Measurements from ENCODE around the gene DHDH.

Gene DHDH

DNA sequence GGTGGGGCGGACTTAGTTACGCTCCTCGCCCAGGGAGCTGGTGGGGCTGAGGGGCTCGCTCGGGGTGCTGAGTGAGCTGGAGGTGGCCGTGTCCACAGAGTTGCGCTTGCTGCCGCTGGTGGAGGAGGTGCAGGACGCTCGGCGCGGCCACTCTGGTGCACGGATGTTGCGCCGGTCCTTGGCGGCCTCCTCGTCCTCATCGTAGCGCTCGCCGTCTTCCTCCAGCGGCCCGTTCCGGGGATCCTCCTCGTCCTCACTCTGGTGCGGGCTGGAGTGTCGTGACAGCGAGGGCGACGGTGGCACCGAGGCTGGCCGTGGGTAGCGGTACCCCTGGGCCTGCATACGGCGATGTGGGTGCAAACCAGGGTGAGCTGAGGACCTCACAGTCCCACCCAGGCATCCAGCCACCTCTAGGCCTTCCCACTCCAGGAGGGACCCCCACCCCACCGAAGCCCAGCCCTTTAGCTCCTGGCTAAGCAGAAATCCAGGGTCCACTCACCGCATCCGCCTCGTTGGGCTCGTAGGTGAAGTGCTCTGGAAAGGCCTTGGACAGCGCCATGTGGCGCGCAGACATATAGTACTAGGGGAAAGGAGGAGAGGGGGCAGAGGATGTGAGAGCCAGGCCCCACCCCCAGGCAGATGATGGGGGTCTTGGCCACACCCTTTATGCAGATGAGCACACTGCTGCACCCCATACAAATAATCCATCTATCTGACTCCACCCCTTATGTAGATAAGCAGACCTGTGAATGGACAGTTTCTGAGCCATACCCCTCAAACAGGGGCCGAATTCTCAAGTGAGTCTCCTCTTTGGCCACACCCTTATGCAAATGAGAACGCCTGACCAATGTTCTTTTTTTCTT lies 36.0 kb downstream of the DHDH start:
- Histone ChIP-seq H3K9me3 (ENCODE audit: control insufficient read depth, low read length) (no peaks in the 10 kb centered on the region), H3K36me3 (ENCODE audit: control insufficient read depth, insufficient read depth, low read length, severe bottlenecking) (peaks cover 72% of the 10 kb centered on the region), H3K27me3 (replicated peaks; ENCODE audit: control insufficient read depth, insufficient read depth, low read length) (no peaks in the 10 kb centered on the region), H3K4me3 (ENCODE audit: low read length) (no peak overlapping the region), H3K9ac (ENCODE audit: low read length) (no peak overlapping the region), H3K4me1 (ENCODE audit: control insufficient read depth, insufficient read depth, low read length) (peaks cover 37% of the 10 kb centered on the region)
- DNase-seq (ENCODE audit: low read depth), result peak; percentile 34

- H3K9me3 ChIP-seq (ENCODE audit: control insufficient read depth, low read length), result no peaks in the 10 kb centered on the region
- H3K36me3 ChIP-seq (ENCODE audit: control insufficient read depth, insufficient read depth, low read length, severe bottlenecking), result peaks cover 79% of the 10 kb centered on the region
- DNase-seq (ENCODE audit: low read depth), result no peak
These were observed 36.8 kb downstream of the DHDH start for GRCh38 chr19:48970139-48970766.

DNA sequence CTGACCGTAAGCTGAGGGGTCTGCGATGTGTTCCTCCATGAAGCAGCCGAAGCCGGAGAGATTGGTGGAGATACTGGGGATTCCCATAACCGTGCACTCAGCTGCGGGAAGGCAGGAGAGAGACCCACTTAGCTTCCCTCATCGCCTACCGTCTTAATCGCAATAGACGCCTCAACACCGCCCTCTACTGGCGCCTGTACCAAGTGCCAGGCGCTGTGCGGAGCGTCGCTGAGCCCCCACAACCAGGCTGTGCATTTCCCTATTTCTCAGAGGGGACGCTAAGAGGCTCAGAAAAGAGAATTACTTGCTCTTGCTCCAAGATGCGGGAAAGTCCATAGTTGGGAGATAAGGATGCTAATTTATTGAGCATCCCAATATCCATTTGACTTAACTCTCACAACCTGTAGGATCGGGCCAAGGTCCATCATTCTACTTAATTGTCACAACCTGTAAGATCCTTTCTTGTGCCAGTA lies 37.5 kb downstream of the DHDH start:
- Histone ChIP-seq H3K9ac (ENCODE audit: low read length) (no peak overlapping the region), H3K4me1 (ENCODE audit: control insufficient read depth, insufficient read depth, low read length) (peaks cover 34% of the 10 kb centered on the region), H3K9me3 (ENCODE audit: control insufficient read depth, low read length) (no peaks in the 10 kb centered on the region), H3K4me3 (ENCODE audit: low read length) (no peak overlapping the region), H3K27me3 (replicated peaks; ENCODE audit: control insufficient read depth, insufficient read depth, low read length) (no peaks in the 10 kb centered on the region), H3K36me3 (ENCODE audit: control insufficient read depth, insufficient read depth, low read length, severe bottlenecking) (peaks cover 84% of the 10 kb centered on the region)
- peak; percentile 89 for DNase-seq (ENCODE audit: low read depth)

More at GRCh38 chr19:48970139-48970766, 36.8 kb downstream of the DHDH start:
- no peaks in the 10 kb centered on the region for H3K27me3 ChIP-seq (replicated peaks; ENCODE audit: control insufficient read depth, insufficient read depth, low read length)
- H3K9ac ChIP-seq (ENCODE audit: low read length), result no peak overlapping the region
- no peak overlapping the region for H3K4me3 ChIP-seq (ENCODE audit: low read length)
- peaks cover 34% of the 10 kb centered on the region for H3K4me1 ChIP-seq (ENCODE audit: control insufficient read depth, insufficient read depth, low read length)

GRCh38 chr19:48975947-48976847 lies 42.7 kb downstream of the DHDH start:
- Histone ChIP-seq H3K4me1 (ENCODE audit: control insufficient read depth, insufficient read depth, low read length) (no peaks in the 10 kb centered on the region), H3K9ac (ENCODE audit: low read length) (no peak overlapping the region), H3K4me3 (ENCODE audit: low read length) (no peak overlapping the region), H3K27me3 (replicated peaks; ENCODE audit: control insufficient read depth, insufficient read depth, low read length) (no peaks in the 10 kb centered on the region), H3K9me3 (ENCODE audit: control insufficient read depth, low read length) (no peaks in the 10 kb centered on the region), H3K36me3 (ENCODE audit: control insufficient read depth, insufficient read depth, low read length, severe bottlenecking) (peaks cover 80% of the 10 kb centered on the region)
- no peak for DNase-seq (ENCODE audit: low read depth)

DNA sequence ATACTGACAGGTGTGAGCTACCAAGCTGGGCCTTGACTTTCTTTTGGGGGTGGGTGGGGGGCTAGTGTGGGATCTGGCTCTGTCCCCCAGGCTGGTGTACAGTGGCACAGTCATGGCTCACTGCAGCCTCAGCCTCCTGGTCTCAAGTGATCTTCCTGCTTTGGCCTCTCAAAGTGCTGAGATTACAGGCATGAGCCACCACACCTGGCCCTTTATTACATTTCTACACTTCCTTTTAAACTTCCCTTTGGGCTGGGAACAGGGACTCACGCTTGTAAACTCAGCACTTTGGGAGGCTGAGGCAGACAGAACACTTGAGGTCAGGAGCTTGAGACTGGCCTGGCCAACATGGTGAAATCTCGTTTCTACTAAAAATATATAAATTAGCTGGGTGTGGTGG lies 43.6 kb downstream of the DHDH start:
- no peak for DNase-seq (ENCODE audit: low read depth)
- H3K4me3 ChIP-seq (ENCODE audit: low read length), result no peak overlapping the region
- H3K9ac ChIP-seq (ENCODE audit: low read length), result no peak overlapping the region
- no peaks in the 10 kb centered on the region for H3K9me3 ChIP-seq (ENCODE audit: control insufficient read depth, low read length)
- H3K27me3 ChIP-seq (replicated peaks; ENCODE audit: control insufficient read depth, insufficient read depth, low read length), result no peaks in the 10 kb centered on the region
- no peaks in the 10 kb centered on the region for H3K4me1 ChIP-seq (ENCODE audit: control insufficient read depth, insufficient read depth, low read length)
- peaks cover 82% of the 10 kb centered on the region for H3K36me3 ChIP-seq (ENCODE audit: control insufficient read depth, insufficient read depth, low read length, severe bottlenecking)

GRCh38 chr19:48982280-48982679 lies 48.8 kb downstream of the DHDH start:
- H3K27me3 ChIP-seq (replicated peaks; ENCODE audit: control insufficient read depth, insufficient read depth, low read length), result no peaks in the 10 kb centered on the region
- no peak overlapping the region for H3K9ac ChIP-seq (ENCODE audit: low read length)
- no peak for DNase-seq (ENCODE audit: low read depth)
- H3K36me3 ChIP-seq (ENCODE audit: control insufficient read depth, insufficient read depth, low read length, severe bottlenecking), result peaks cover 79% of the 10 kb centered on the region
- H3K4me1 ChIP-seq (ENCODE audit: control insufficient read depth, insufficient read depth, low read length), result no peaks in the 10 kb centered on the region
- H3K4me3 ChIP-seq (ENCODE audit: low read length), result no peak overlapping the region
- H3K9me3 ChIP-seq (ENCODE audit: control insufficient read depth, low read length), result no peaks in the 10 kb centered on the region

- Histone ChIP-seq H3K4me1 (ENCODE audit: control insufficient read depth, insufficient read depth, low read length) (peaks cover 12% of the 10 kb centered on the region), H3K9me3 (ENCODE audit: control insufficient read depth, low read length) (no peaks in the 10 kb centered on the region), H3K36me3 (ENCODE audit: control insufficient read depth, insufficient read depth, low read length, severe bottlenecking) (peaks cover 71% of the 10 kb centered on the region), H3K27me3 (replicated peaks; ENCODE audit: control insufficient read depth, insufficient read depth, low read length) (no peaks in the 10 kb centered on the region), H3K9ac (ENCODE audit: low read length) (no peak overlapping the region), H3K4me3 (ENCODE audit: low read length) (no peak overlapping the region)
- no peak for DNase-seq (ENCODE audit: low read depth)
These were observed 52.2 kb downstream of the DHDH start for GRCh38 chr19:48985711-48986110.

- no peak overlapping the region for H3K4me3 ChIP-seq (ENCODE audit: low read length)
These were observed 52.7 kb downstream of the DHDH start for GRCh38 chr19:48986211-48986610.

DNA sequence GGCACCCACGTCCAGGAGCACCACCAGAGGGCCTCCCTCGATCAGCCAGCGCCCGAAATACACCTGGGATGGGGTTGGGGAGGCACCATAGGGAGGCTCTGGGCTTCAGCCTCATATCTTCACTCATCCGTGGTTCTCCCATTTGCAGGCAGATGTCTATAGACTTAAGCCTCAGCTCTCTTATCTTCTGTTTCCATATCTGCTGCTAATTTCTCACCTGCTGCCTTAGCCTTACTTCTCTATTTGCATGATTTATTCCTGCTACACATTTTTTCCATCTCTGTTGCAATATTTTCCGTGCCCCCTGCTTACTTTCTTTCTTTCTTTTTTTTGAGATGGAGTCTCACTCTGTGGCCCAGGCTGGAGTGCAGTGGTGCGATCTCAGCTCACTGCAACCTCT lies 53.8 kb downstream of the DHDH start:
- H3K4me3 ChIP-seq (ENCODE audit: low read length), result no peak overlapping the region
- DNase-seq (ENCODE audit: low read depth), result no peak
- no peaks in the 10 kb centered on the region for H3K9me3 ChIP-seq (ENCODE audit: control insufficient read depth, low read length)
- no peaks in the 10 kb centered on the region for H3K27me3 ChIP-seq (replicated peaks; ENCODE audit: control insufficient read depth, insufficient read depth, low read length)
- H3K9ac ChIP-seq (ENCODE audit: low read length), result peak overlapping the region; percentile 0
- peaks cover 23% of the 10 kb centered on the region for H3K4me1 ChIP-seq (ENCODE audit: control insufficient read depth, insufficient read depth, low read length)
- H3K36me3 ChIP-seq (ENCODE audit: control insufficient read depth, insufficient read depth, low read length, severe bottlenecking), result peaks cover 59% of the 10 kb centered on the region

More at GRCh38 chr19:48986211-48986610, 52.7 kb downstream of the DHDH start:
- no peaks in the 10 kb centered on the region for H3K27me3 ChIP-seq (replicated peaks; ENCODE audit: control insufficient read depth, insufficient read depth, low read length)
- H3K4me1 ChIP-seq (ENCODE audit: control insufficient read depth, insufficient read depth, low read length), result peaks cover 17% of the 10 kb centered on the region
- H3K9ac ChIP-seq (ENCODE audit: low read length), result no peak overlapping the region
- no peak for DNase-seq (ENCODE audit: low read depth)
- H3K9me3 ChIP-seq (ENCODE audit: control insufficient read depth, low read length), result no peaks in the 10 kb centered on the region
- peaks cover 70% of the 10 kb centered on the region for H3K36me3 ChIP-seq (ENCODE audit: control insufficient read depth, insufficient read depth, low read length, severe bottlenecking)

DNA sequence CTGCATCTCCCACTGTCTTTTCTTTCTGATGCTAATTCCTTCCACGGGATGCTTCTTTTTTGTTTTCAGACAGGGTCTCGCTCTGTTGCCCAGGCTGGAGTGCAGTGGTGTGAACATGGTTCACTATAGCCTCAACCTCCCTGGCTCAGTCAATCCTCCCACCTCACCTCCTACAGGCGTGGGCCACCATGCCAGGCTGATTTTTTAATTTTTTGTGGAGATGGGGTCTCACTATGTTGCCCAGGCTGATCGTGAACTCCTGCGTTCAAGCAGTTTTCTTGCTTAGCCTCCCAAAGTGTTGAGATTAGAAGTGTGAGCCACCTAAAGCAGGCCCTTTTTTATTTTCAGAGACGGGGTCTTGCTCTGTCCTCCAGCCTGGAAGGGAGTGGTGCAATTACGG lies 54.8 kb downstream of the DHDH start:
- Histone ChIP-seq H3K9ac (ENCODE audit: low read length) (no peak overlapping the region), H3K4me1 (ENCODE audit: control insufficient read depth, insufficient read depth, low read length) (peaks cover 23% of the 10 kb centered on the region), H3K36me3 (ENCODE audit: control insufficient read depth, insufficient read depth, low read length, severe bottlenecking) (peaks cover 50% of the 10 kb centered on the region), H3K4me3 (ENCODE audit: low read length) (no peak overlapping the region), H3K9me3 (ENCODE audit: control insufficient read depth, low read length) (no peaks in the 10 kb centered on the region), H3K27me3 (replicated peaks; ENCODE audit: control insufficient read depth, insufficient read depth, low read length) (no peaks in the 10 kb centered on the region)
- DNase-seq (ENCODE audit: low read depth), result no peak

- Histone ChIP-seq H3K9ac (ENCODE audit: low read length) (no peak overlapping the region), H3K4me3 (ENCODE audit: low read length) (no peak overlapping the region), H3K9me3 (ENCODE audit: control insufficient read depth, low read length) (no peaks in the 10 kb centered on the region), H3K36me3 (ENCODE audit: control insufficient read depth, insufficient read depth, low read length, severe bottlenecking) (peaks cover 44% of the 10 kb centered on the region), H3K4me1 (ENCODE audit: control insufficient read depth, insufficient read depth, low read length) (peaks cover 23% of the 10 kb centered on the region), H3K27me3 (replicated peaks; ENCODE audit: control insufficient read depth, insufficient read depth, low read length) (no peaks in the 10 kb centered on the region)
- no peak for DNase-seq (ENCODE audit: low read depth)
These were observed 55.4 kb downstream of the DHDH start for GRCh38 chr19:48988860-48989259.
